Cerebellar nuclear complex (tissue), 1 donor: Measurements from ENCODE around the gene LCE1A.

Experiments
- DNase-seq, 2 experiments: peaks; one replicate each; lab custom pipeline; 2025; lab: John Stamatoyannopoulos, UW

Gene LCE1A

DNA sequence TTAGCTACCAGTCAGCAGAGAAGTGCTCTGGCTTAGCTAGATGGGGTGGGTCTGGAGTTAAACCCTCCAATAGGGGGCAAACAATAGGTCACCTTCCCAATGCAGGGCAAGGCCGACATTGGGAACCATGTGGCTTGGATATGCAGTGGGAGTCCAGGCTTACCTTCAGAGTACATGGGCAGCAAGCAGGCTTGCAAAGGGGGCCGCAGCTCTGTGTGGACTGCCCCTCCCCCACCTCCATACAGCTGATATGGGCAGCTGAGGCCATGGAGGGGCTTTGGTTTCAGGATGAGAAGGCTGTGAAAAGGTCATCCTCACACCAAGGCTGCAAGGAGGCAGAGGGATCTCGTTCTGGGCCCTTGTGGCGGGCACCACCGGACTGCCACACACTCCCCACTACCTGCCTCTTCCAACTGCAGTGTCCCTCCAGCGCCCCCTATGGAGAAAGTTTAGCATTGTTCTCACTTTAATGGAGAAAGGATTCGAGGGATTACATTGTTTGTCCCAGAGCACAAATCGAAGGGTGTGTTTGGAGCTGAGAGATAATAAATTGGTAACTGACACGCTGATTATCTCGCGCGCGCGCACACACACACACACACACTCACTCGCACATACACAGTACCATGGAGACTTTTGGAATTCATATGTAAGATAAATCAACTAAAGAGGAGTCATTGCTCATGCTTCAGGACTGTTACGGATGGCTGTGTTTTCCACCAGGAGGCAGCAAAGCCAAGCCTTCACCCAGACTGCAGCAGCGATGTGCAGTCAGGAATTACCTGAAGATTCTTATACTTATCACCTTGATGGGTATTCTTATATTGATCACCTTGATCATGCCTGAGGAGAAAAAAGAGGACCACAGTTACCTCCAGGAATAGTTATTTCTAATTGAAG is 43.8 kb downstream of the LCE1A start:
- no peak for DNase-seq

DNA sequence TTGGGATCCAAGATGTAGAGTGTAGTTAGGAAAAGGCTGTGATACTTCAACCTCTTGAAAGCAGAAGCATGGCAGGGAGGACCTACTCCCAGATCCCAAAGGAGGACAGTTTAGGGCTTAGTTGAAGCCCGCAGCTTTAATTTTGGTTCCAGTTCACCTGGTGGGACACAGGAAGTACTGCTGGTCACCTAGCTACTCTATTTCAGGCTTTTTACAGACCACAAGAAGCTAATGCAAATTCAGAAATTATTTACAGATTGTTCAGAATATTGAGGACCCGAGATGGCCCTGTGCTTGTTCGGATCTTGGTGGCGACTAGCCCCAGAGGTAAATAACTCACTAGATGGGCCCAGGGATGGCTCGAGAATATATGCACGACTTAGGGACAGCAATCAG is 44.5 kb downstream of the LCE1A start:
- DNase-seq = no peak

DNA sequence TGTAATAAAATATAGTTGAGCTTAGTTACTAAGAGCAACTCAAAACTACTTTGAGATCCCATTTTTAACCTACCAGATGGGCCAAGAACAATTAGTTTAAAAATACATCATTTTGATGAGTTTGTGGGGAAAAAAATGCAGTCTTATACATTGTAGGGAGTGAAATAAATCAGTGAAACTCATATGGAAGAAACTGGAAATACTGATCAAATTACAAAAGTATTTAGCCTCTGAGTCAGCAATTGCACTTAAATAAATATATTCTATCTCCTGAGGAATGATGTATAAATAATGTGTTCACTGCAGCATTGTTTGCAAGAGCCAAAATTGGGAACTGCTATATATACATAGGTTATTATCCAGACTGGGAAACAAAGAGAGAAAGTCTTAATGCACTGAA is 46.2 kb downstream of the LCE1A start:
- no peak for DNase-seq

DNA sequence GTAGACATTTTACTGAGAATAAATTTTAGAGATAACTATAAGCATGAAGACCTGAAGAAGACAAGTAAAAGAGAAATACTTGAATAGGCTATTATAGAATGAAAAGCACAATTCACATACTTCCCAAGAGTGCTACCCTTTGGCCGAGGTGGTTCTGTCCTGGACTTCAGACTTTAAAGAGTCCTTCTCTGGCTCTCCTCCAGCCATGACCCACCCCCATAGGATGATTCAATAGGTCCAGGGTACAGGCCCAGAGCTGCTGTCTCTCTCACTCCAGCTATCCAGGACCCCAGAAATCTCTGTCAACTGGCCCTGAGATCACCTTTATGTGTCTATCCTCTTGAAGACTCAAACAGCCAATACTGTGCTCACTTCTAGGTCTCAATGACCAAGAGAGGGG is 49.6 kb downstream of the LCE1A start:
- no peak for DNase-seq
